Activated CD8-positive, alpha-beta T cell treated with anti-CD3 and anti-CD28 coated beads, Interleukin-2, amount 10 ng/mL, durations not matched to agents 7 days and 5 days (primary cell): Measurements from ENCODE around the gene KRTAP9-7. TPM values are rescaled to one million over a fixed set of nuclear protein-coding genes. Genes with fewer than 3 reads are reported as not detected.

Experiments
- ATAC-seq: fragments of 150-1000 bp; cut with Tn5 transposase; one replicate; pipeline ENCODE4 v1.10.0; 2021; ENCODE audit warnings: moderate library complexity
- CTCF ChIA-PET: fragments of 350-600 bp; sonication (Branson Sonifier 250); formaldehyde crosslinking; loops from one replicate; lab custom pipeline; 2021; ENCODE audit warnings: antibody characterized with exemption; lab: Charles Lee
- POLR2A ChIA-PET: fragments of 350-600 bp; sonication (Branson Sonifier 250); formaldehyde crosslinking; loops from one replicate; lab custom pipeline; 2021; ENCODE audit warnings: antibody characterized with exemption; lab: Charles Lee
- DNase-seq: peaks from one replicate; pipeline ENCODE4 v3.0.0-alpha.2; 2020
- H3K27ac Mint-ChIP-seq: one replicate; pipeline ENCODE4 v1.8.0; 2021; ENCODE audit warnings: mild to moderate bottlenecking, mixed read lengths
- H3K27me3 Mint-ChIP-seq: one replicate; pipeline ENCODE4 v1.8.0; 2021; ENCODE audit warnings: low read depth, mixed read lengths
- H3K36me3 Mint-ChIP-seq: one replicate; pipeline ENCODE4 v1.8.0; 2021; ENCODE audit warnings: low read depth, mixed read lengths
- H3K4me1 Mint-ChIP-seq: one replicate; pipeline ENCODE4 v1.8.0; 2021; ENCODE audit warnings: low read depth, mixed read lengths
- H3K4me3 Mint-ChIP-seq: one replicate; pipeline ENCODE4 v1.8.0; 2021; ENCODE audit warnings: mild to moderate bottlenecking, mixed read lengths
- H3K9me3 Mint-ChIP-seq: one replicate; pipeline ENCODE4 v1.8.0; 2022; ENCODE audit warnings: mixed read lengths; ENCODE audit not compliant: insufficient read depth
- total RNA-seq, 2 experiments: library from RNA; stranded (reverse); gene quantifications; one replicate each; pipeline ENCODE4 v1.2.3, GENCODE V29; 2021

KRTAP9-7 gene
- total RNA-seq, 2 experiments from 2014 or later, result not detected

DNA sequence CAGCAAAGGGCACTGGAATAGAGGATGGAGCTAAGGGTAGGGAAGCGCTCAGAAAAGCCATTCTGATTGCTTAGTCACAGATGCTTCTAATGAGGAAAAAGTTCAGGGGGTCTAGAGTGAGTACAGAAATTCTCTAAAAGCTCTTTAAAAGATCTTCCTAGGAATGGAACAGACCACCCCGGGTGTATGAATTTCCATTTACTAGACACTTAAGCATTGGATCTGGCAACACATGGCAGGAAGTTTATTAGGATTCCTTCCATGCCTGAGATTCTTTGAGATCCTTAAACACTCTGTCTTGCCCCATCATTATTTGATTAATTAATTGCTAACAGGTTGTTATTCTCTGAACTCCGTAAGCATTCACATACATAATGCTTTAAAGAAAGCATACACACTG is 8.5 kb downstream of the KRTAP9-7 start:
- H3K4me3 Mint-ChIP-seq, result no peak overlapping the region
- no peak for ATAC-seq
- peaks cover 2% of the 10 kb centered on the region for H3K4me1 Mint-ChIP-seq
- no peak for DNase-seq
- no peaks in the 10 kb centered on the region for H3K9me3 Mint-ChIP-seq
- no peak overlapping the region for H3K27ac Mint-ChIP-seq
- no peaks in the 10 kb centered on the region for H3K36me3 Mint-ChIP-seq
- CTCF ChIA-PET, result no interaction called here
- POLR2A ChIA-PET, result no interaction called here
- H3K27me3 Mint-ChIP-seq, result no peaks in the 10 kb centered on the region

DNA sequence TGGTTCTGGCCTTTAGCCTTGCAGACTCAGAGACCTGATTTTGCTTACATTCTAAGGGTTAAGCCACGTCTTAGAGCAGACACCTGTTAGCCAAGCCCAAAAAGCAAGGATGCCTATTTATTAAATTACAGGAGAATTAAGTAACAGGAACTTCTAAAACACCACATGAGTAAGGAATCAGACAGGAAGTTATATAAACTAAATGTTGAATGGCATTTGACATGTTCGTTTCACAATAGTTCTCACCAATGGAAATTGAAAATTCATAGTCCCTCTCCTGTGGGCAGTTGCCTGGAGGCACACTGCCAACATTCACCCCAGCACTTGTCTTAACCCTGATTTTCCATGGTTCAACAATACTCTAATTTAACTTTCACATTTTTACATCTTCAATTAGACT is 9.0 kb downstream of the KRTAP9-7 start:
- no peak overlapping the region for H3K27ac Mint-ChIP-seq
- ChIA-PET CTCF (no interaction called here), POLR2A (no interaction called here)
- no peak for DNase-seq
- H3K4me3 Mint-ChIP-seq, result no peak overlapping the region
- peaks cover 2% of the 10 kb centered on the region for H3K4me1 Mint-ChIP-seq
- no peaks in the 10 kb centered on the region for H3K27me3 Mint-ChIP-seq
- no peak for ATAC-seq
- no peaks in the 10 kb centered on the region for H3K9me3 Mint-ChIP-seq
- no peaks in the 10 kb centered on the region for H3K36me3 Mint-ChIP-seq

DNA sequence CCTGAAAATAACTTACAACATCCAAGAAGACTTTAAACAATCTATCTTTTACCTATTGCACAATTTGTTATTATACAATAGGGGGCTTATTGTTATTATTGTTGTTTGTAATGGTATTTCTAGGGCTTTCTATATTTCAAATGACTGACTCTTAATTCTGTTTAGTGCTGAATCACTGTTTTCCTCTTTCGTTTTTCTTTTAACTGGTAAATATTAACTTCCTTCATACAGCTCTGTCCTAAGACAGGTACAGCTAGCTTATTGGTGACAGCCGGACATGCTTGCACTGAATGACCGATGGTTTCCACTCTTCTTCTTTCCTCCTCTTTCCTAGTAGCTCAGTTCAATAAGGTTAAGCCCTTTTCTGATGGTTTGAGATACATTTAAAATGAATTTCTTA is 11.6 kb downstream of the KRTAP9-7 start:
- Mint-ChIP-seq H3K36me3 (no peaks in the 10 kb centered on the region), H3K27ac (no peak overlapping the region), H3K4me1 (peaks cover 2% of the 10 kb centered on the region), H3K27me3 (no peaks in the 10 kb centered on the region), H3K4me3 (no peak overlapping the region), H3K9me3 (no peaks in the 10 kb centered on the region)
- DNase-seq (no peak), ATAC-seq (no peak)
- ChIA-PET CTCF (interaction anchor here (2.2 kb wide), 1 partner anchor 35 kb away, joined by 6 read pairs; no protein-coding TSS in a partner anchor), POLR2A (no interaction called here)

DNA sequence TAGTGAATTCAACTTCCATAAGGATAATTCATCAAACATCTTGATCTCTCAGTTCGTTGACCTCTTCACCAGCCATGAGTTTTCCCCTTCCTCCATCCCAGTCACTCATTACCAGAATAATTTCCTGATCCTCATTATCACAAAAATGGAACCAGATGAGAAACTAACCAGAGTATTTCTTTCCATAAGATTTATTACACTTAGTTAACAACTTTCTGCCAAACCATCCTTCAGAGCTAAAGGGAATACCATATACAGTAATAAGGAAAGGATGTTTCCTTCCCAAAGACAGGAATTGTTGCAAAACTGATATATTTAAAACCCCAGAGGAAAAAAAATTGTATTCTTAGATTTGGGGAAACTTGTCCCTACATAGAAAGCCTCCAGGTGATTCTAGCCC is 18.5 kb downstream of the KRTAP9-7 start:
- CTCF ChIA-PET, result no interaction called here
- Mint-ChIP-seq H3K9me3 (no peaks in the 10 kb centered on the region), H3K4me1 (no peaks in the 10 kb centered on the region), H3K4me3 (no peak overlapping the region), H3K27me3 (no peaks in the 10 kb centered on the region), H3K36me3 (no peaks in the 10 kb centered on the region), H3K27ac (no peak overlapping the region)
- ATAC-seq (no peak), DNase-seq (no peak)
- POLR2A ChIA-PET, result no interaction called here

DNA sequence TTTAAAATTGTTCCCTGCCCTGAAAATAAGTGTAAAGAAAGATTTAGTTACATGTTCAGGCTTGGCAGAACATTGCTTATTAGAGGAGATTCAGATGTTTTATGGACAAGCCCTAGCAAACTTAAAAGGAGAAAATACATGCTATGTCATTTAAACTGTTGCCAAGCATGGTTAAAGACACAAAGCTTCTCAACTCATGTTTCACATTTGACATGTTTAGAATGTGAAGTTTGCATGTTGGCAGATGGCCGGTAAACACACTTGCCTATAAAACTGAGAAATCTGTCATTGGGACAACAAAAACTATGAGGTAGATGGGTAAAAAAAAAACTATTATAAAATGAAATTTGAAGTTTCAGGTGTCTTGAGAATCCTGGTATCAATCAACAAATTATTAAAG is 21.3 kb downstream of the KRTAP9-7 start:
- ChIA-PET CTCF (no interaction called here), POLR2A (no interaction called here)
- H3K27me3 Mint-ChIP-seq, result no peaks in the 10 kb centered on the region
- no peaks in the 10 kb centered on the region for H3K36me3 Mint-ChIP-seq
- H3K4me3 Mint-ChIP-seq, result no peak overlapping the region
- H3K9me3 Mint-ChIP-seq, result no peaks in the 10 kb centered on the region
- no peak overlapping the region for H3K27ac Mint-ChIP-seq
- ATAC-seq, result no peak
- no peak for DNase-seq
- H3K4me1 Mint-ChIP-seq, result peaks cover 8% of the 10 kb centered on the region

DNA sequence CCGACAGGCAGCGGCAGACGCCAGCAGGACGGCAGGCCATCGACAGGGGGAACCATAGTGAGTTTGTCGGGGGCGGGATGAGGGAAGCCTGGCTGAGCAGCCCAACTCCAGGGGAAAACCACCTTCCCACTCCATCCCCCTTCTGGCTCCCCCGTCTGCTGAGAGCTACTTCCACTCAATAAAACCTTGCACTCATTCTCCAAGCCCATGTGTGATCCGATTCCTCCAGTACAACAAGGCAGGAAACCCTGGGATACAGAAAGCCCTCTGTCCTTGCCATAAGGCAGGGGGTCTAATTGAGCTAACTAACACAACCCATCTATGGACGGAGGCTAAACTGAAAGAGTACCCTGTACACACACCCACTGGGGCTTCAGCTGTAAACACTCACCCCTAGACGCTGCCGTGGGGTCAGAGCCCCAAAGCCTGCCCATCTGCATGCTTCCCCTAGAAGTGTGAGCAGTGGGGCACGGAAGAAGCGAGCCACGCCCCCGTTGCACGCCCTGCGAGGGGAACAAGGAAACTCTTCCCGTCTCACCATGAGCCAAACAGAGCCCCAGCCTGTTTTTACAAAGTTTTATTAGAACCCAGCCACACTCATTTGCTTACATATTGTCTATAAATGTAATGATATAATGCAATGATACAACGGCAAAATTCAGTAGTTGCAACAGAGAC is 23.1 kb downstream of the KRTAP9-7 start:
- DNase-seq (no peak), ATAC-seq (no peak)
- Mint-ChIP-seq H3K27ac (no peak overlapping the region), H3K4me3 (no peak overlapping the region), H3K27me3 (no peaks in the 10 kb centered on the region), H3K4me1 (peaks cover 8% of the 10 kb centered on the region), H3K36me3 (no peaks in the 10 kb centered on the region), H3K9me3 (no peaks in the 10 kb centered on the region)
- ChIA-PET CTCF (no interaction called here), POLR2A (no interaction called here)

DNA sequence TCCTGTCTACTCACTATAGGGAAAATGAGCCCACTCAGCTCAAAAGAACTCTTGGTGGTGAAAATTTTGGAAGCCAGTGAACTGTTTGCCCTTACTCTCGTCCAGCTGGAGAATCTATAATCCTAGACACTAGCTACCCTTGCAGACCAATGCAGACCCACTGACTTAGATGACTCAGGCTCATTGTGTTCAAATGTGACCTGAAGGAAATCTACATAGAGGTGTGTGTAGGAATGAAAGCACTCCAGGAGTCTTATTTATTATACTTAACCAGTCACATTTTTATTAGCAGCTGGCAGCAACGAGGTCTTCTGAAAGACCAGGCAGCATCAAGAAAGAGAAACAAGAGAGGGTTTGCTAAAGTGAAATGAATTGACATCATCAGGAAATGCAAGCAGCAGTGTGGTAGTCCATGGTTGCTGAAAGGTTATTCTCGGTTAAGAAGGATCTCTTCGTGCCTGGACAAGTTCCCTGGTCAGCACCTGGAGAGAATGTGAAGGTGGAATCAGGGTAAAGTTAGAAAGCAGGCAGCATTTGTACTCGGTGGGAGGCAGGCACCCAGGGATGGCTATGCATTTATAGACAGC is 25.8 kb downstream of the KRTAP9-7 start:
- H3K4me1 Mint-ChIP-seq, result peaks cover 8% of the 10 kb centered on the region
- H3K36me3 Mint-ChIP-seq, result no peaks in the 10 kb centered on the region
- no peaks in the 10 kb centered on the region for H3K27me3 Mint-ChIP-seq
- no peak for DNase-seq
- no peak overlapping the region for H3K27ac Mint-ChIP-seq
- ATAC-seq, result no peak
- H3K9me3 Mint-ChIP-seq, result no peaks in the 10 kb centered on the region
- no peak overlapping the region for H3K4me3 Mint-ChIP-seq
- ChIA-PET CTCF (no interaction called here), POLR2A (interaction anchor here (0.5 to 1.2 kb wide), 3 partner anchors 8 to 581 kb away, joined by 3 to 4 read pairs (median 3); partner anchors contain the start of gene KRTAP16-1)

DNA sequence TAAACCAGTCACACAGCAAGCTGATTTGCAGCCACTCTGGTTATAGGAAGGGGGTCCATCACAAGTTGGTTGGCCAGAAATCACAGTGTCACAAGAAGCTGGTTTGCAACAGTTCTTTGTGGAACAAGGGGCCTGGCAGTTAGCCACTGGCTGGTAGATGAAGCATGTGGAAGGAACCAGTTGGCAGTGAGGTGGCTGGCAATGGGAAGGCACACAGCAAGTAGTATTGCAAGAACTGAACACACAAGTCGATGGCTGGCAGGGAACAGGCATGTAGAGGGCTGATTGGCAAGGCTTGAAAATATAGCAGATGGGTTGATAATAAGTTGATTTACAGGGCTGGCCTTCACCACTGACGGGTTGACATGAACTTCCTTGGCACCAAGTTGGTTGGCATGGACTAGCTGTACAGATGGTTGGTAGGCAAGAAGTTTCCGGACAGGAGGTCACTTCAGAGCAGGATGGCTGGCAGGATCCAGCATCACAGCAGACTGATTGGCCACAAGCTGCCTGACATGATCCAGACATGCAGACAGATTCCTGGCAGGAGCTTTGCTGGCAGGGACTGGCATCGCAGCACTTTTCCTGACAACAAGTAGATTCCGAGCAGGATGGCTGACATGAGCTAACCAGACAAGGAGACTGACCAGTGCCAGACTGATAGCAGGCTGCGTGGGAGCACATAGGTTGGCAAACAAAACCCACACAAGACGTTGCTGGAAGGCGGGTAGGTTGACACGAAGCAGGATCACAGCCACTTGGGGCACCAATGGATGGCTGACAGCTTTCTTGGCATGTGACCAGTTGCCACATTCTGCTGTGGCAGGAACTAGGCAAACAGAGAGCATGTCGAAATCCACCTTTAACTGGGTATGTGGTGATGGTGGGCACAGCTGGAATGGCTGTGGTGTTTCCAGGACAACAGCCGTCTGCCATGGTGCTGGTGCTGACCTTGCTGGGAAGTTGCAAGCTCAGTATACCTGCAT is 26.7 kb downstream of the KRTAP9-7 start, which contains the start of gene KRTAP29-1:
TSS of gene KRTAP29-1 (minus strand) at position 936 of the 986 bp plus-strand sequence. CDS start at position 936, 0 bp downstream.
- DNase-seq (no peak), ATAC-seq (no peak)
- ChIA-PET CTCF (interaction anchor here (1.0 kb wide), 1 partner anchor 20 kb away, joined by 3 read pairs; no protein-coding TSS in a partner anchor), POLR2A (interaction anchor here (0.5 kb wide), 1 partner anchor 582 kb away, joined by 3 read pairs; no protein-coding TSS in a partner anchor)
- H3K4me1 Mint-ChIP-seq, result peaks cover 11% of the 10 kb centered on the region
- no peaks in the 10 kb centered on the region for H3K9me3 Mint-ChIP-seq
- no peaks in the 10 kb centered on the region for H3K36me3 Mint-ChIP-seq
- no peak within 1 kb of the TSS for H3K4me3 Mint-ChIP-seq
- H3K27ac Mint-ChIP-seq, result no peak within 1 kb of the TSS
- no peaks in the 10 kb centered on the region for H3K27me3 Mint-ChIP-seq

DNA sequence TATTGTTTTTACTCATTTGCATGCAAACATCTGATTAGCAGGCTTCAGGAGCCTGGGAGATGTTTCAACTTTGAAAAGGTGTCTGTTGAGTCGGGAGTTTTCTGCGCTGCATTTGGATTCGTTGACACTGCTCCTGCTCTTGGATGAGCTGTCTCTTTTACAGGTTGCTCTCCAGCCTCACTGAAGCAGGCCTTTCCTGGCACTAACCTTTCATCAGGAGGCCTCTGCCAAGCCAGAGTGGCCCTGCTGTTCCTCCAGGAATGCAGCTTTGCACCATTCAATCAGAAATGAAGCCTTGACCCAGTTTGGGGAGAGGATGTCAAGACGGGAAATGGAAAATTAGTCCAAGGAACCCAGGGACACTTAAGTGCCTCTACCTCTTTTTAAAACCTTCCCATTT is 27.5 kb downstream of the KRTAP9-7 start:
- H3K27ac Mint-ChIP-seq, result no peak overlapping the region
- DNase-seq (no peak), ATAC-seq (no peak)
- no peak overlapping the region for H3K4me3 Mint-ChIP-seq
- no peaks in the 10 kb centered on the region for H3K9me3 Mint-ChIP-seq
- H3K36me3 Mint-ChIP-seq, result no peaks in the 10 kb centered on the region
- H3K27me3 Mint-ChIP-seq, result no peaks in the 10 kb centered on the region
- ChIA-PET CTCF (interaction anchor here (1.1 kb wide), 1 partner anchor 360 kb away, joined by 3 read pairs; no protein-coding TSS in a partner anchor), POLR2A (no interaction called here)
- H3K4me1 Mint-ChIP-seq, result peaks cover 19% of the 10 kb centered on the region

DNA sequence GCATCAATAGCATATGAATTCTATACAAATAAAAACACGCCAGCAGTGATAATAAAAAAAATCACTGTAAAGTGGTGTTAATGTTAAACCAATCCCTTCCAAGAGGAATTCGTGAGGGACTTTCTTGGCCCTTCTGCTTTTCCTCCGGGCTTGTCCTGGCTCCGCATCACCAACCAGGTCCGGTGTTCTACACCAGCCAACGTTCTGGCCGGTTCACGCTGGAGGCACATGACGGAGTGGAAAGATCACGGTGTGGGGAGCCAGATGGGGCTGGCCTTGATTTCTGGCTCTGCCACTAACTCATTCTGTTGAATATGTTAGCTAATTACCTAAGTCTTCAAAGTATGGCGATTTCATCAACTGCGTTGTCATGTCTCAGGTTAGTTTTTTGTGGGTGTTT is 28.6 kb downstream of the KRTAP9-7 start:
- Mint-ChIP-seq H3K9me3 (no peaks in the 10 kb centered on the region), H3K4me1 (peaks cover 30% of the 10 kb centered on the region)

DNA sequence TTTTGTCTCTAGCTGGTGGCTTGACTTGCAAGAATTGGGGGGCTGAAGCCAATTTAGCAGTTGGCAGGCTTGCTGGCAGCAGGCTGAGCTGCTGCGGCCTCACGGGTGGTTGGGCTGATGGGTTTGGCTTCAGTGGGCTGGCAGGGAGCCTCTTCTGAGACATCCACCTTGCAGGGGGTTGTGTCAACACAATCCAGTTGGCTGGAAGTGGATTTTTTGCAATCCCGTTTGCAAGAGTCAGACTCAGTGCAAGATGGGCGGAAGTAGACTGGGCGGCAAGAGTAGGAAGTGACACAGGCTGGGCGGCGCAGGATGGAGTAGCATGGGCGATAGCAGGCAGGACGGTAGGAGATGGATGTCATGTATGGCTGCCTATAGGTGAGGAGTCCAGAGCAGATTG is 32.1 kb downstream of the KRTAP9-7 start:
- POLR2A ChIA-PET, result interaction anchor here (1.3 kb wide), 1 partner anchor 381 kb away, joined by 7 read pairs; the partner anchor contains the start of gene EIF1

More for the DNA sequence above, 28.6 kb downstream of the KRTAP9-7 start:
- POLR2A ChIA-PET, result no interaction called here
- DNase-seq (no peak), ATAC-seq (no peak)
- CTCF ChIA-PET, result interaction anchor here (1.1 kb wide), 1 partner anchor 359 kb away, joined by 3 read pairs; no protein-coding TSS in a partner anchor
- no peak overlapping the region for H3K27ac Mint-ChIP-seq
- H3K36me3 Mint-ChIP-seq, result no peaks in the 10 kb centered on the region
- no peak overlapping the region for H3K4me3 Mint-ChIP-seq
- H3K27me3 Mint-ChIP-seq, result no peaks in the 10 kb centered on the region

More for the DNA sequence above, 32.1 kb downstream of the KRTAP9-7 start:
- H3K36me3 Mint-ChIP-seq, result peaks cover 2% of the 10 kb centered on the region
- CTCF ChIA-PET, result interaction anchor here (1.2 to 2.4 kb wide), 4 partner anchors 14 to 241 kb away, joined by 3 to 11 read pairs (median 8); no protein-coding TSS in a partner anchor
- no peak for ATAC-seq
- no peaks in the 10 kb centered on the region for H3K27me3 Mint-ChIP-seq
- DNase-seq, result no peak
- H3K9me3 Mint-ChIP-seq, result no peaks in the 10 kb centered on the region
- peak overlapping the region; percentile 90 for H3K27ac Mint-ChIP-seq
- no peak overlapping the region for H3K4me3 Mint-ChIP-seq
- H3K4me1 Mint-ChIP-seq, result peaks cover 42% of the 10 kb centered on the region
